Keratinocyte (primary cell): ENCODE data around the gene BRF1.

ENCODE experiments used
- EZH2 ChIP-seq: IDR thresholded peaks from one replicate; pipeline ENCODE4 v1.6.1; 2012; ENCODE audit warnings: inconsistent platforms, mild to moderate bottlenecking, low read length, moderate library complexity
- TF ChIP-seq, protein P1 (sequence below), 3 experiments: IDR thresholded peaks in 1 of 3; conservative IDR thresholded peaks in 1 of 3; optimal IDR thresholded peaks in 1 of 3; 2 replicates in 2 of 3; 3 replicates in 1 of 3; pipeline versions ENCODE3 to v1.5.1; 2011; ENCODE audit warnings: low read length in 3 of 3, mild to moderate bottlenecking in 3 of 3, moderate library complexity in 2 of 3, control low read depth in 1 of 3, inconsistent platforms in 1 of 3; ENCODE audit not compliant: insufficient read depth in 2 of 3; ENCODE audit errors: extremely low read depth in 1 of 3

DNA sequence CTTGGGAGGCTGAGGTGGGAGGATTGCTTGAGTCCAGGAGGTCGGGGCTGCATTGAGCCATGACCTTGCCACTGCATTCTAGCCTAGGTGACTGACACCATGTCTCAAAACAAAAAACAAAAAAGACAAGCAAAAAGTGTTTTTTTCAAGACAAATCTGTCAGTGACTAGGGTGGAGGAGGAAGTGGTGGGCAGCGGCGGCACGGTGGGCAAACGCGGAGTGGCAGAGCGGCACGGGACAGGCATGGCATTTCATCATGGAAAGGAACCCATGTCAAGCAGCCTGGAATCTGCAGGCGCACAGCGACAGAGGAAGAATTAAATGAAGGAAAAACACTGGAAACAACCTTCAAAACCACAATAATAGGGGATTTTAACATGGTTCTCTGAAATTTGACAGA, 56.5 kb downstream of the BRF1 start:
- TF ChIP-seq, protein P1, sequence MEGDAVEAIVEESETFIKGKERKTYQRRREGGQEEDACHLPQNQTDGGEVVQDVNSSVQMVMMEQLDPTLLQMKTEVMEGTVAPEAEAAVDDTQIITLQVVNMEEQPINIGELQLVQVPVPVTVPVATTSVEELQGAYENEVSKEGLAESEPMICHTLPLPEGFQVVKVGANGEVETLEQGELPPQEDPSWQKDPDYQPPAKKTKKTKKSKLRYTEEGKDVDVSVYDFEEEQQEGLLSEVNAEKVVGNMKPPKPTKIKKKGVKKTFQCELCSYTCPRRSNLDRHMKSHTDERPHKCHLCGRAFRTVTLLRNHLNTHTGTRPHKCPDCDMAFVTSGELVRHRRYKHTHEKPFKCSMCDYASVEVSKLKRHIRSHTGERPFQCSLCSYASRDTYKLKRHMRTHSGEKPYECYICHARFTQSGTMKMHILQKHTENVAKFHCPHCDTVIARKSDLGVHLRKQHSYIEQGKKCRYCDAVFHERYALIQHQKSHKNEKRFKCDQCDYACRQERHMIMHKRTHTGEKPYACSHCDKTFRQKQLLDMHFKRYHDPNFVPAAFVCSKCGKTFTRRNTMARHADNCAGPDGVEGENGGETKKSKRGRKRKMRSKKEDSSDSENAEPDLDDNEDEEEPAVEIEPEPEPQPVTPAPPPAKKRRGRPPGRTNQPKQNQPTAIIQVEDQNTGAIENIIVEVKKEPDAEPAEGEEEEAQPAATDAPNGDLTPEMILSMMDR (optimal IDR thresholded peaks at IDR 0.05 in 1 of 3, IDR thresholded peaks at IDR 0.05 in 1 of 3, conservative IDR thresholded peaks at IDR 0.05 in 1 of 3; ENCODE audit: extremely low read depth in 1 of 3, insufficient read depth in 2 of 3, low read length in 3 of 3), result no peak
- TF ChIP-seq EZH2, result no peak
